Measurements from ENCODE around the gene OR8A1.

DNA sequence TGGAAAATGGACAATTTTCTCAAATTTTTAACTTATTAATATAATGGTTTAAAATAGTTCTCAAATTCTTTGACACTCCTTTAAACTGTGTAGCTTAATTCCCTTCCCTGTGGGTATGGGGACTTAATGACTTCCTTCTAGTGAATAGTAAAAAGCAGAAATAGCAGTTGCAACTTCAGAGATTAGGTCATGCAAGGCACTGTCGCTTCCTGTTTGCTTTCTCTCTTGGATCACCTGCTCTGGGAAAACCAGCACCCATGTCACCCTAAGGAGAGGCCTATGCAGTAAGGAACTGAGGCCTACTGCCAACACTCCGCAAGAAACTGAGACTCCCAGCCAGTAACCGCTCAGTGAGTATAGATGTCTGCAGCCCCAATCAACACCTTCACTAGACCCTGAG lies 35.9 kb downstream of the OR8A1 start:
- TF ChIP-seq POLR2A (IDR thresholded peaks at IDR 0.05; ENCODE audit: low read length) (no peak), GATA1 (IDR thresholded peaks at IDR 0.05; ENCODE audit: low read depth, low read length) (no peak)

Data from erythroblast (primary cell).